Pulmonary artery endothelial cell (primary cell): ENCODE measurements around the gene UFD1. TPM values are rescaled to one million over a fixed set of nuclear protein-coding genes. Genes with fewer than 3 reads are reported as not detected.

Source experiments
- DNase-seq: peaks from one replicate; pipeline ENCODE4 v3.0.0-alpha.2; 2011; ENCODE audit warnings: low read depth, low spot score
- total RNA-seq: library from RNA; depleted of rRNA; stranded (reverse); fragments of >200 nt; gene quantifications from 2 replicates; pipeline ENCODE4 v1.2.3, GENCODE V29; 2014

UFD1 gene
- total RNA-seq, 1 donor from 2014 or later: 166 TPM

DNA sequence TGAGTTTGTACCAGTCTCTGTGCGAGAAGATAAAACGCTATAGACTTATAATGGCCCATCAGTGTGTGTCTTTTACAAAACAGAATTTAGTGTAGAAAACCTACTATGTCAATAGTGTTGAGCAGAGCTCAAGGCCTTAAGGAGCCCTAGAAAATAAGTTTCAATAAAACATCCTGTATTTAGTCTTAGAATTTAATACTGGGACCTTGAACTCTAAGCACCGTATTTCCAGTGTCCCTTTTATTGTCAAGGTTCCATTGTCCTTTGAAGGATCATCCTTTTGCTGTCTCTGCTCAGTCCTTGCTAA is 17.3 kb upstream of the UFD1 start:
- DNase-seq: no peak

DNA sequence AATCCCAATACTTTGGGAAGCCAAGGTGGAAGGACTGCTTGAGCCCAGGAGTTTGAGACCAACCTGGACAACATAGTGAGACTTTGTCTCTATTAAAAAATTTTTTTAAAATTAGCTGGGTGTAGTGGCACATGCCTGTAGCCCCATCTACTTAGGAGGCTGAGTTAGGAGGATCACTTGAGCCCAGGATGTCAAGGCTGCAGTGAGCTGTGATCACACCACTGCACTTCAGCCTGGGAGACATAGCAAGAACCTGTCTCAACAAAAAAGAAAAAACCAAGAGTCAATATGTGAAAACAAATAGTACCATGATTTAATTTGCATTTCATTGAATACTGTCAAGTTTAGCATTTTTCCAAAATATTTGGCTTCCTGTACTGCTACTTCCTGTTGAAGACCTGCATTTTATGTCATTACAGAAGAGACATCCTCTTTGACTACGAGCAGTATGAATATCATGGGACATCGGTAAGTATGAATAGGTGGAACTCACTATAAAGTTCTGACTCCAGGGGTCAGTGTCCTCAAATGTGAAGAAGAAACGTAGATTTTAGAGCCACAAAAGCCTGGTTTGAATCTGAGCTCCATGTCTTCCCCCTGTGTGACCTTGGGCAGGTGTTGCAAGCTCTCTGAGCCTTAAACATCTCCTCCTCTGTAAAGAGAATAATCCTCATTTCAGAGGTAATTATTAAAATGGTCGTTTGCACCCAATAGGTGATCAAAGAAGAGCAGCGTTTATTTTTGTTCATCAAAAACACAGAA is 16.8 kb upstream of the UFD1 start:
- DNase-seq: peak; percentile 26

DNA sequence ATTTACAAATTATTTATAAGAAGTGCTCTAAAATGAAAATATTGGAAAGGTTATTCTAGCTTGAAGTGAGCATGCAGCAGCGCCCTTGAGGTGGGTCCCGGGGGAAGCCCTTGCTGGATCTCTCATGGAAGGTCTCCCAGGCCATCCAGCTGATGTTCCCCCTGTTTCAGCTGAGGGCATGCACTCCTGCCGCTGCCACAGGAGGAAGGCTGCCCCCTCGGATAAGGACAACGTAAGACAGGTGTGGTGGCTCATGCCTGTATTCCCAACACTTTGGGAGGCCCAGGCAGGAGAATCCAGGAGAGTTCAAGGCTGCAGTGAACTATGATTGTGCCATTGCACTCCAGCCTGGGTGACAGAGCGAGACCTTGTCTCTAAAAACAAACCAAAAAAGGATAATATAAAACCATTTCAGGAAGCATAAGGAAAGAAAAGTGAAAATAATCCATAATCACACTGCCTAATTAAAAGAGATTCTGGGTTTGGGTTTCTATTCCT is 15.7 kb upstream of the UFD1 start:
- DNase-seq: no peak

DNA sequence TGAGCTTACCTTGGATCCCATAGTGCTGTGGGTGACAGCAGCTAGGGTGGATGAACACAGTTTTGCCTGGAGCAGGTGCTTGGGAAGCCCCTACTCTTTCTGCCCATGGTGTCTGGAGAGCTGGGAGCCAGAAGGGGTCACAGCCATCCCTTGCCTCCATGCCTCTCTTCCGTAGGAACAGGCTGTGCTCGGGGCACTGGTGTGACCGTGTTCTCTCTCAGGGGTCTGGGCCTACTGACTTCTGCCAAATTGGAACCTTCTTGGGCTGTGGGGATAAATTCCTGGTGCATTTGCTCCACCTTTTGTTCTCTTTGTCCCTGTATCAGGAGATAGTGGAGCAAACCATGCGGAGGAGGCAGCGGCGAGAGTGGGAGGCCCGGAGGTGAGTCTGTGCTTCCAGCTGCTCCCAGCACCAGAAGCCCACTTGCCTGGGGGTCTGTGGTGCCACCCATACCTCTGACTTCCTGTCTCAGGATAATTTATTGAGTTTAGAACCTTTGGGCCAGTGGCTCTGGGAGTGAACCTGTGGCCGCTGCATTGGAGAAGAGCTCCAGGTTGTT is 15.1 kb upstream of the UFD1 start:
- no peak for DNase-seq

DNA sequence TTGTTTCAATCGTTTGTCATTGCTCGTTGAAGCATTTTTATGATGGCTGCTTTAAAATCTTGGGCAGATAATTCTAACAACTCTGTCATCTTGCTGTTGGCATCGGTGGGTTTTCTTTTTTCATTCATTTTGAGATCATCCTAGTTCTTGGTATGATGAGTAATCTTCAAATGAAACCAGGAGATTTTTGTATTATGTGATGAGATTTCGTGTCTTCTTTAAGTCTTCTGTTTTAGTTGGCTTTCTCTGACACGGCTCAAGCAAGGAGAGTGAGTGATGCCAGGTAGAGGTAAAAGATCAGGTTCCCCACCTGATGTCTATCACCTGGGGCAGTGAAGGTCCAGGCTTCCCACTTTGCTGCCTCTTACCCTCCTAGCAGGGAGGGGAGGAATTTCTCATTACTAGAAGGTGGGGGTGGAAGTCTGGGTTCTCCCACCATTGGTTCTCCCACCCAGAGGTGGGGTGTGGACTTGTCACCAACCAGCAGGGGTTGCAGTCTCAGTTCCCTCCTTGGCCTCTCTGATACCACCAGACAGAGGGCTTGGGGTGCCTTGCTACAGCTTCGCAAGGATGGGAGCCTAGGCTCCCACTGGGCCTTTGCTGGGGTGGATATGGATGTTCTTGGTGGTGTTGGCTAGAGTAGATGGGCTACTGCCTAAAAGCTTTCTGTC is 13.6 kb upstream of the UFD1 start:
- DNase-seq: no peak

DNA sequence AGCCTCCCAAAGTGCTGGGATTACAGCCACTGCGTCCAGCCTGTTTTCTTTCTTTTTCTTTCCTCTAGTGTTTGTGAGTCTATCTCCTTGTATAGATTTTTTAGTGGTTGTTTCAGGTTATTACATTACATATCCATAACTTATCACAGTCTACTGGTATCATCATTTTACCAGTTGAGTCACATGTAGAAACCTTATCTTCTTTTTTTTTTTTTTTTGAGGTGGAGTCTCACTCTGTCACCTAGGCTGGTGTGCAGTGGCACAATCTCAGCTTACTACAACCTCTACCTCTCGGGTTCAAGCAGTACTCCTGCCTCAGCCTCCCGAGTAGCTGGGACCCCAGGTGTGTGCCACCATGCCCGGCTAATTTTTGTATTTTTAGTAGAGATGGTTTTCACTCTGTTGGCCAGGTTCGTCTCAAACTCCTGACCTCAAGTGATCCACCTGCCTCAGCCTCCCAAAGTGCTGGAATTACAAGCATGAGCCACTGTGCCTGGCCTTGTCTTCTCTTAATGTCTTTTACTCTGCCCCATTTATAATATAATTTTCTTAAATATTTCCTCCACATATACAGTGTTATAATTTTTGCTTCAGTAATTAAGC is 11.7 kb upstream of the UFD1 start:
- DNase-seq: no peak

DNA sequence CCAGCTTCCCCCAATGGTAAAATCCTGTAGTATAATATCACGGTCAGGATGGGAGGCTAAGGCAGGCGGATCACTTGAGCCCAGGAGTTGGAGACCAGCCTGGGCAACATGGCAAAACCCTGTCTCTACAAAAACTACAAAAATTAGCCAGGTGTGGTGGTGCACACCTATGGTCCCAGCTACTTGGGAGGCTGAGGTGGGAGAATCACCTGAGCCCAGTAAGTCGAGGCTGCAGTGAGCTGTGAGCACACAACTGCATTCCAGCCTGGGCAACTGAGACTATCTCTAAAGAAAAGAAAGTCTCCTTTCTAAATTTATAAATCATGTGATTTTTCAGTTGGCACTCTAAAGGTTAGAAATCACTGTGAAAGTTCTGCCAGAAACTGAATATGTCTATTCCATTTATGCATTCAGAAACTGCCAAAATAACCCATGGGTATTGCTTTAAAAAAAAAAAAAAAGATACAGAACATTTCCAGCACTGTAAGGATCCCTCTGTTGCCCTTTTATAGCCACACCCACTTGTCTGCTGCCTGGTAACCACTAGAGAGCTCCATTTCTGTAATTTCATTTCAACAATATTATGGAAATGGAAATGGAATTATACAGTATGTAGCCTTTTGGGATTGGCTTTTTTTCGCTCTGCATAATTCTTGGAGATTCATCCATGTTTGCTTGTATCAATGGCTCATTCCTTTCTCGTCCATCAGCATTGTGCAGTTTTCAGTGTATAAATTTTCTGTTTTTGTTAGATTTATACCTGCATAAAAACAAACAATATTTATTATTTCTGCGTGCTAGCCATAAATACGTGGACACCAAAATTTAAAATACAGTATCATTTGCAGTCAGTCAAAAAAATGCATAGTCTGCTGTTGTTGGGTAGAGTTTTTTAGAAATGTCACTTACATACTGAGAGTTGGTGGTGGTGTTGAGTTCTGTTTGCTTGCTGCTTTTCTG is 10.2 kb upstream of the UFD1 start:
- DNase-seq: no peak

DNA sequence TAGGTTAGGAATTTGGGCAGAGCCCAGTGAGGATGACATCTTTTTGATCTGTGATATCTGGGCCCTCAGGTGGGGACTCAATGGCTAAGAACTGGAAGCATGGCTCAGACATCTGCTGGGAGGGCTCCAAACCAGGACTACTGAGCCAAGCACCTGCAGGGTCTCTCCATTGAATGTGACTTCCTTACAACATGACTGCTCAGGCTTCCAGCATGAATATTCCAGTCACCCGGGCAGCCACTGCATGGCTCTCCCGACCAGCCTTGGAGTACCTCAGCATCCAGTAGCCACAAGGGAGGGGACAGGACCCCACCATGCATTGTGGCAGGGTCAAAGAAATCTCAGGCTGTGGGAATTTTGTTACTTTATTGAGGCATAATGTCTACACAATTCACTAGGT is 9.3 kb upstream of the UFD1 start:
- DNase-seq: no peak

DNA sequence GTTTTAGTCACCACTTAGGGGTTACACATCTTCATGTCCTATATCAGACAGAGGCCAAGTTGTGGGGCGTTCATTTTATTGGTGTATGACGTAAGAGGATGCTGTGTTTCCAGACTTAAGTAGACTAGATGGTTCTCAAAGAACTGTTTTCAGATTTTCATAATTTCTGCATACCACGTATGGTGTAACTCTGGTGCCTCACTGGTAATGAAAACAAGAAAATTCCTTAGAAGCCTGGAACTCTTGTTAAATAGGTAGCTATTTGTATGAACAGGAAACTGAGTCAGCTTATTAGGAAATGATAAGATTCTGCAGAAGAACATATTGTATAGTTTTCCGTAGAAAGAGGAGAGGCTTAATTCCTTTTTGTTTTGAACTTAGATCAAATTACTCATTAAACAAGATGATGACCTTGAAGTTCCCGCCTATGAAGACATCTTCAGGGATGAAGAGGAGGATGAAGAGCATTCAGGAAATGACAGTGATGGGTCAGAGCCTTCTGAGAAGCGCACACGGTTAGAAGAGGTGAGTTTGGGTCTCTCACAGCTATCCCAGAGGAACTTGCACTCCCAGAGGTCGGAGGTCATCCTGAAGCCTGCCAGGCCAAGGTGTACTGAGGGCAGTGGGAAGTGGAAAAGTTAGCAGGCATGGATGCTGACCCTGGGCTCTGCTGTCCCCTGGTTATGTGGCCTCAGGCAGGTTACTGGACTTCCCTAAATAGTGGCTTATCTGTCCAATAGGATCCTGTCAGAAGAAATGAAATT is 4.7 kb upstream of the UFD1 start:
- peak; percentile 82 for DNase-seq

DNA sequence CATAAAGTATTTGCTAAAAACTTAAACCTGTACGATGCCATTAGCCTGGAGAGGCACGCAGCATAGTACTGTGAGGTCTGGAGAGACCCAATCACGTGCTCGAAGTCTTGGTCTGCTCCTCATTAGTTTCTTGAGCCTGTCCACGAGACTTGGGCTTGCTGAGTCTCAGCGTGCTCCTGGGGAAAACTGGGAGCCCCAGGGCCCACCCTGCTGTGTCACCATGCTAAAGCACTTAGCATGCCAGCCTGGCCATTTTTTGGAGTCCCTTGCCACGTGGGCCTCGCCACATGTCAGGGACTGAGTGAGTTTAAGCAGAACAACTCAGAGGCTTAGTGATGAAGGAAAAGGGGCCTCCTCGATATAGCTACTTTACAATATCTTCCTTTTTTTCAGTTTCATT is 3.3 kb upstream of the UFD1 start:
- DNase-seq: no peak

DNA sequence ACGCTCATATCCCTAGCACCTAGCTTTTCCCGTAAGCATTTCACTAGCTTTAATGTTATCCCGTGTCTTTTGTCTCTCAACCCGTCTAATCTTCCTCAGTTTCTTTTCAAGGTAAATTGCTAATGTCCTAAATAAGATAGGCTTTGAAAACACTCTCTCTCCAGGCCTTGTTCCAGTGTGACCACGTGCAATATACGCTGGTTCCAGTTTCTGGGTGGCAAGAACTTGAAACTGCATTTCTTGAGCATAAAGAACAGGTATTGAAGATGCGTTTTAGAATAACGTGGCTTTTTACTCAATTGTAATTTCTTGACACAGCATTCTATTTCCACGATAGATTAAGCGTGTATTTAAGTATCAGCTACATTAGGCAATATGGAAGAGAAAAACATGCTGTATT is 1.8 kb upstream of the UFD1 start:
- no peak for DNase-seq

DNA sequence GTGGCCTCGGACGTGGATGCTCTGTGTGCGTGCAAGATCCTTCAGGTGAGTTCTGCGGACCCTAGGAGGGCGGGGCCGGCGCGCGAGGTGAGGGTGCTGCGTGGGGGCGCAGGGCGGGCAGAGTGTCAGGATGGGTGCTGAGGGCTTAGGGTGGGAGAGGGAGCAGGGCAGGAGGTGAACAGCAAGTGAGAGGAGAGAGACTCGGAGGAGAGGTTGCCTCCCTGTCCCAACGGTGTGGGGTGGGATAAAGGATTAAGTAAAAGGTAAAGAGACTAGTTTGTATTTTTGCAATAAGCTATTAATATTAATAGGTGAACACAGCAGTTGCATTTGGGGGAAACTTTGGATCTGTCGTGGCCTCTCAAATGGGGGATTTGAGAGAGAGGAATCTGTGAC is 1.2 kb upstream of the UFD1 start:
- no peak for DNase-seq

DNA sequence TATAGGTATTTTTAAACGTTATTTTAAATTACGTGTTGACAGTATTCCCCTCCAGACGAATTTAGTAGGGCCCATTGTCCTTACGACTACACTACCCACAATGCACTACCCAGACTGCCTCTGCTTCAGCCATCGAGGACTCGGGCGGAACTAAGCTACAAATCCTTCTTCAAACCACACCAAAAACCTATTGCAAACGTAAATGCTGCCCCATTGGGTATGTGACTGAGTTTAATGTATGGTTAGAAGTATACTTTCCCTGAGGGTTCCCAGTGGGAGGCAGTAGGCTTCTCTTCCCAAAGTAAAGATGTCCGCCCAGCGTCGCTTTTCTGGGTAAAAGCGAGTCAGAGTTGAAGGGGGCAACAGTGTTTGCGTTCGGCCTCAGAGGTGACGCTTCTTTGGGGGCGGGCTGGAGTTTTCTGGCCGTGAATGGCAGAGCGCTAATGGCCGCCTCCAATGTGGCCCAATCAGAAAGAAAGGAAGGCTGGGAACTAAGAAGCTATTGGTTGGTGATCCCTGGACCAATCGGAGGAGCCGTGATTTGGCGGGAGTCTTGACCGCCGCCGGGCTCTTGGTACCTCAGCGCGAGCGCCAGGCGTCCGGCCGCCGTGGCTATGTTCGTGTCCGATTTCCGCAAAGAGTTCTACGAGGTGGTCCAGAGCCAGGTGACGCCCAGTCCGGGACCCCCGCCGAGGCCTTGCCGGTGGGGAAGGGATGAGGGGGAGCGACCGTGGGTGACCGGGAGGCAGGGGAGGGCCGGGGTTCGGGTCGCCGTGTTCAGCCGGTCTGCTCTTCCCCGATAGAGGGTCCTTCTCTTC is 571 bp upstream of the UFD1 start, which contains the start of gene CDC45:
CDC45 (plus strand) TSS at position 566 of the 818 bp plus-strand sequence; CDS start at position 615, 49 bp downstream.
- DNase-seq: peak; percentile 96

DNA sequence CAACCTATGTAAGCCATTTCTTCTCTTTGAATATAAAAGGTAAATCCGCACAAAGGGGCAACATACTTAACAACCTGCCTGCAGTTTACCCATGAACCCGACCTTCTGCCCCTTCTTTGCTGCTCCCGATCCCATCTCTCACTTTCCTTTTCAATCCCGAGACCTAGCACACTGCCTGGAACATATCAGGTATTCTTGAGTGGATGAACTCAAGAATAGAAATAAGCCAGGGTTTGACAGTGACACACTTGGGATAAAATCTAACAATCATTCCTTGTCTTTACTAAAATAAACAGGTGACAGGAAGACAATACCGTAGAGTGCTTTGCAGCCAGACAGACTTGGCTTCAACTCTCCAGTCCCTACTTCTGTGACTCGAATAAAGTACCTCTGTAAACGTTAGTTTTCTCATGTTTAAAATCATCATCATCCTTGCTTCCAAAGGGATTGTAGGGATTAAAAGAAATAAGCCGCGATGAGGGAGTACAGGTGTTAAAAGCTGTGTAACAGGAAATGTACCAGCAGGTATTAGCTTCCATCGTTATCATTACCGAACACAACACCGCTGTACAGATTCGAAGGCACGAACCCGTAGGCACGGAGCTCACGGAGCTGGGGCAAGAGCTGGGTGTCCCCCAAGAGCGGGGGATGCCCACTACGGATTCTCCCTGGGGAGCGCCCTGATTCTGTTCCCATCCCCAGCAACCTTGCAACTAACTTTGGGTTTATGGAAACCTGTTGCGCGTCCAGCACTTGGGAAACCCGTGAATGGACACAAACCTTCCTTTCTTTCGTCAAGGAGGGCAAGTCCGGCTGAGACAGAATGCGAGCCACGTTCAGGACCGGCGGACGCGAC is 720 bp downstream of the UFD1 start:
- no peak for DNase-seq

DNA sequence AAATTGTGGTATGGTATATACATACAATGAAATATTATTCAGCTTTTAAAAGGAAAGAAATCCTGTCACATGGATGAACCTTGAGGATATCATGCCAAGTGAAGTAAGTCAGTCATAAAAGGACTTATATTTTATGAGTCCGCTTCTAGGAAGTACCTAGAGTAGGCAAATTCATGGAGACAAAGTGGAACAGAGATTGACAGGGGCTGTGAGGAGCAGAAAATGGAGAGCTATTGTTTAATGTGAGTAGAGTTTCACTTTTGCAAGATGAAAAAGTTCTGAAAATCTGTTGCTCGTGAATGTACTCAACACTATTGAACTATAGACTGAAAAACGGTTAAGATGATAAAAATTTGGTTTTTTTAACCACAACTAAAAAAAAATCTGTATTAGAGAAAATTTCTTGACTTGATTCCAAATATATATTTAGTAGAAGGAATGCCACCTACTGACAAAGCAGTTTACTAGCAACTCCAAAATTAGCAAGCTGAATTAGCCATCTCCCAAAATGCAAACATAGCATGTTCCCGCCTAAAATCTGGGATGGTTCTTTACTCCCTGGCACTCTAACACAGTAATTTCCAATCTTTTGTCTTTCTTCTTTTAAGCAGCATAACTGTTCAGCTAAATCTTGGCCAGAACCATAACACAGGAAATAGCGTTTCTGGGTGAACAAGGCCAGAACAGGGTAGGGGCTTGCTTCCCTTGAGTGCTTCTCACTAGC is 1.5 kb downstream of the UFD1 start:
- DNase-seq: no peak

DNA sequence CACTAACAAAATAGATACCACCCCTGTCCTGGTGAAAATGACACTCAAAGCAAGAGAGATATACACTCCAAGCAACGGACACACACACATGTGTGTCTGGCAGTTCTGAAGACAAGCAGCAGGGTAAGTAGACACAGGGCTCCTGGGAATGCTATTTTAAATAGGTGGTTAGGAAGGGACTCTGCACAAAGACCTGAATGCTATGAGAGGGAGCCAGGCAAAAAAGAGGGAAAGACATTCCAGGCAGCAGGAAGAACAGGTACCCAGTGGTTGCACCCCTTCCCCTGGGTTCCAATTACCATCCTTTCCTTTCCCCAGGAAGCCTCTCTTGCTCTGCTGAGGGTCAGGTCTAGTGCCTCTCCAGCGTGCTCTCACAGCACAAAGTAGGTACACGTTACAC is 3.0 kb downstream of the UFD1 start:
- no peak for DNase-seq

DNA sequence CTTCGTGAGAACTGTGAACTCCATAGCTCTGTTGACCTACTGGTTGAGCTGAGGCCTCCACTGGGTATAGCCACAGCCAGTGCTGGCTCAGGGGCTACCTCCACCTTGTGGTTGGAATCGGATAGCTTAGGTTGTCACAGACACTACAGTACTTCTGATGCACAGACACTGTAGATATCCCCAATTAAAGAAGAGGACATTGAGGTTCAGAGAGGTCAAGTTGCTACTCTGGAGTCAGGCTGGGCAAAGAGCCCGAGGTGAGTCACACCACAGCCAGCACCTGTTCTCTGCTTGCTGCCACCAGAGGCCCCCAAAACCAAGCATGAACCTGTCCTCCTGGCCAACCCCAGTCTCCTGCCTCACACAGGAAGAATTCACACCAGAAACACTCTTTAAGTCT is 5.4 kb downstream of the UFD1 start:
- DNase-seq: no peak

DNA sequence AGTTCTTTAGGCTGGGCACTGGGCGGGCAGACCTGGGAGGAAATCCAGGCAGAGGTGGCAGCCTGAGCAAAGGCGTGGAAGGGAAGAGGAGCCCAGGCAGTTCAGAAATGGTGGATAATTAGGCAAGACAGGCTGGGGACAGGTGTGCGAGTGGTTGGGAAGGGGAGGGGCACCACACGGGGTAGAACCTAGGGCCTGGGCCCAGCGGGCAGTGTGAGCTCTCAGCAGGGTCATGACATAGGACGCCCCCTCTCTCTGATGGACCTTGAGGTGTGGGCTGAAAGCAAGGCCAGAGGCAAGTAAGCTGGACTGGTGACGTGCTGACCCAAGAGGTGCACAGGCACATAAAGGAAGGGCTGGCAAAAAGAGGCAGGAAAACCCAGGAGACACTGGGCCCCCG is 6.8 kb downstream of the UFD1 start:
- no peak for DNase-seq
